ENCODE results near the gene HTR1B. TPM values are rescaled to one million over a fixed set of nuclear protein-coding genes. Genes with fewer than 3 reads are reported as not detected.

HTR1B gene
- total and polyA plus RNA-seq, 9 of the 15 experiments (the other 6 are each of a cell fraction or from before 2014, with no cell fraction given): not detected

DNA sequence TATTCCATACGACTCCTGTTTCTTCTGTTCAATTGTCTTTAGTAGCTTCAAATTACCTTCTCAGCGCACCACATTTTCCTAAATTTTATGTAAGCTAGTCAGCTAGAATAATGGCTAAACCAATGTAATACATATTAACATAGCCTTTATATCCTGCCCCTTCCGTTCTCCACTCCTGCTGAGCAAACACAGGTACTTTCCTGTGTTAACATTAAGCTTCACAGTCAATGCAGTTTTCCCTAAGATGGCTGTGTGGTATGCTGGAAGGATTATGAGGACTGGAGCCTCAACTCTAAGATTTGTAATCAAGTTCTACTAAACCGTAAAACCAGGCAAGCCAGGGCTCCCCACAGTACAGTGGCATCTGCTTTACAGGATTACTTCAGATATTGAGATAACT is 29.4 kb downstream of the HTR1B start (continued):
- TF ChIP-seq CXXC5 (CRISPR knock-in tag; IDR thresholded peaks at IDR 0.05): no peak
- no peak for TF ChIP-seq ZNF395 (CRISPR knock-in tag; IDR thresholded peaks at IDR 0.05)
- no peak for TF ChIP-seq ZNF780A (CRISPR knock-in tag; IDR thresholded peaks at IDR 0.05)
- no peak for TF ChIP-seq MEIS2 (IDR thresholded peaks at IDR 0.05; ENCODE audit: partially characterized antibody)
- TF ChIP-seq CLOCK (CRISPR knock-in tag; IDR thresholded peaks at IDR 0.05; ENCODE audit: borderline replicate concordance): no peak
- no peak for TF ChIP-seq ESRRB (CRISPR knock-in tag; IDR thresholded peaks at IDR 0.05; ENCODE audit: borderline replicate concordance)
- TF ChIP-seq ZNF717 (CRISPR knock-in tag; IDR thresholded peaks at IDR 0.05): no peak
- TF ChIP-seq BDP1 (IDR thresholded peaks at IDR 0.05; ENCODE audit: insufficient read depth, insufficient read length): no peak

DNA sequence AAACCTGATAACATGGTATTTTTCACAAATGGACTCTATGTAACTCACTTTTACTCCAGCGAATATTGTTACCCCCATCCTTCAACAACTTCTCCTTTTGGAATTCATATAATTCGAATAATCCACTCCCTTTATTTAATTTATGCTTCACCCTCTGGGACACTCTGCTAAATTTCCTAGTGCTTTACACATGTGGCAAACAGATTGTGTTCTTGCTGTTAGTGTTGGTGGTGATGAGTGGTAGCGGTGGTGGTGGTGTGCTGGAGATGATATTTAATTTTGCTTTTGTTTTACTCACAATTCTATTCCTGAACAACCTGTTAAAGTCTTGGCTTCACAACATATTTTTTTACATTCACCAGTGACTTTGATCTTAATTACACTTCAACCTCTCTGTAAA is 32.8 kb downstream of the HTR1B start:
- ChIA-PET POLR2A (no interaction called here), CTCF (ENCODE audit: low intra/inter-chr PET ratio) (no interaction called here)
- H3K4me1 ChIP-seq (replicated peaks in 1 of 2; ENCODE audit: control insufficient read depth in 2 of 2, insufficient read depth in 2 of 2, low read length in 2 of 2): no peaks in the 10 kb centered on the region
- no peaks in the 10 kb centered on the region for H3K27me3 ChIP-seq (ENCODE audit: control insufficient read depth in 2 of 2, insufficient read depth in 2 of 2, low read length in 2 of 2)
- no peak for FAIRE-seq
- no peak for ATAC-seq
- in situ Hi-C loops (cut with MboI) (no loop called here), intact Hi-C loops (cut with micrococcal nuclease) (no loop called here)
- no peak overlapping the region for H3K27ac ChIP-seq (ENCODE audit: extremely low read depth, low read depth, low read length)
- H3K9me3 ChIP-seq (replicated peaks; ENCODE audit: control insufficient read depth, insufficient read depth, low read depth, low read length): no peaks in the 10 kb centered on the region
- no peaks in the 10 kb centered on the region for H3K79me2 ChIP-seq (ENCODE audit: control insufficient read depth, insufficient read depth, low read length)
- H4K20me1 ChIP-seq (replicated peaks; ENCODE audit: control insufficient read depth, insufficient read depth, low read length): no peaks in the 10 kb centered on the region
- H3K36me3 ChIP-seq (ENCODE audit: control insufficient read depth, insufficient read depth, low read length): no peaks in the 10 kb centered on the region
- no peaks in the 10 kb centered on the region for H3K9me1 ChIP-seq (ENCODE audit: control insufficient read depth, insufficient read depth, low read length)
- no peak overlapping the region for H2AFZ ChIP-seq (ENCODE audit: low read depth, low read length)
- no peak overlapping the region for H3K4me2 ChIP-seq (ENCODE audit: insufficient read depth, low read length)
- BruUV-seq (replicated peaks): no TSS peak
- no peak for DNase-seq (ENCODE audit: extremely low read depth in 1 of 4, low spot score in 3 of 4)
- 0% methylated on average over 3 of the region's 3 CpGs for WGBS (ENCODE audit: insufficient coverage, low coverage, missing lambda C conversion rate)
- no peak overlapping the region for H3K9ac ChIP-seq (ENCODE audit: insufficient read depth in 1 of 2, low read depth in 2 of 2, low read length in 2 of 2)
- H3K4me3 ChIP-seq: no peak overlapping the region
- TF ChIP-seq HLTF (IDR thresholded peaks at IDR 0.05): no peak
- no peak for TF ChIP-seq SAP30 (IDR thresholded peaks at IDR 0.05; ENCODE audit: borderline replicate concordance, insufficient read depth, low read depth, low read length, poor library complexity, severe bottlenecking)
- TF ChIP-seq RBM22 (IDR thresholded peaks at IDR 0.05; ENCODE audit: low read depth, low read length, poor library complexity, severe bottlenecking): no peak
- TF ChIP-seq XRCC4 (IDR thresholded peaks at IDR 0.05; ENCODE audit: extremely low read depth, insufficient read depth, insufficient read length): no peak
- TF ChIP-seq SAFB (IDR thresholded peaks at IDR 0.05; ENCODE audit: borderline replicate concordance, low read depth, low read length): no peak
- TF ChIP-seq NCOR1 (IDR thresholded peaks at IDR 0.05): no peak
- no peak for TF ChIP-seq ZBTB33 (CRISPR knock-in tag; IDR thresholded peaks at IDR 0.05)
